ENCODE results near the gene ZNF296. TPM values are rescaled to one million over a fixed set of nuclear protein-coding genes. Genes with fewer than 3 reads are reported as not detected.

Gene ZNF296
- total and polyA plus RNA-seq, 2 of the 13 experiments (the other 11 are each of a cell fraction or from before 2014, with no cell fraction given) = 0.26 to 0.62 TPM

DNA sequence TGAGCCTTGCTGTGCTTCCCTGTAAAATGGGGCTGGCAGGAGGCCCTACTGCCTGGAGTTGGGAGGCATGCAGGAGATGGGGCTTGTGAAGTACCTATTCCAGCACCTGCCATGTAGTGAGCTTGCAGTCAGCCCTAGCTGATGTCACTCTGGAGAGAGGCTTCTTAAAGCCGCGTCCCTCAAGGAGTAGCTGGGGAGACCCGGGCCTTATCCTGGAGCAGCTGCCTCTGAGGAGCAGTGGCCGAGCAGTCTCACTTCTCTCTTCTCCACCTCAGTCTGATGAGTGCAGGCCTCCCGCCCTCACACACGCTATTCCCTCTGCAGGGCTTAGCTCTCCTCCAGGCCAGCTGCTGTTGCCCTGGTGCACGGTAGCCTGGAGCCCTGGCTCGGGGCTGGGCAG lies 19.4 kb downstream of the ZNF296 start:
- Histone ChIP-seq H3K27me3 (ENCODE audit: control insufficient read depth in 1 of 2, insufficient read depth in 2 of 2, low read length in 2 of 2) (no peaks in the 10 kb centered on the region), H3K4me3 (replicated peaks in 1 of 3; ENCODE audit: insufficient read depth in 1 of 3, low read depth in 2 of 3, low read length in 3 of 3) (no peak overlapping the region), H3K9me3 (ENCODE audit: low read length) (no peaks in the 10 kb centered on the region), H3K4me2 (ENCODE audit: low read depth, low read length) (no peak overlapping the region), H3K27ac (ENCODE audit: extremely low read length, insufficient read depth, low read length) (no peak overlapping the region), H3K36me3 (replicated peaks in 1 of 2; ENCODE audit: control insufficient read depth in 1 of 2, insufficient read depth in 2 of 2, low read length in 2 of 2) (peaks cover 64 to 92% of the 10 kb centered on the region in 2 experiments), H3K79me2 (ENCODE audit: insufficient read depth, low read length) (peaks cover 5% of the 10 kb centered on the region), H2AFZ (ENCODE audit: low read length) (no peak overlapping the region), H3K9ac (ENCODE audit: insufficient read depth, low read depth, low read length) (no peak overlapping the region), H3K4me1 (ENCODE audit: insufficient read depth, low read length) (no peaks in the 10 kb centered on the region), H4K20me1 (ENCODE audit: insufficient read depth, low read length) (peaks cover 8% of the 10 kb centered on the region; the same call in 1 of the 2 replicates)
- no TSS peak for BruUV-seq (replicated peaks)
- FAIRE-seq = no peak
- no peak for DNase-seq (ENCODE audit: low spot score)
- ChIA-PET POLR2A (interaction anchor here (1.0 to 1.2 kb wide), 2 partner anchors 18 to 20 kb away, joined by 3 to 5 read pairs; partner anchors contain the start of gene CLASRP), CTCF (ENCODE audit: low intra/inter-chr PET ratio, low total read pairs) (no interaction called here)
- WGBS (ENCODE audit: low lambda C conversion rate) = 98% methylated on average over 8 of the region's 8 CpGs
- in situ Hi-C loops (cut with HindIII; ENCODE audit: extremely low pct_ligation_motif_present, low pct_unique_long_range_greater_than_20kb) (no loop called here), intact Hi-C loops (cut with micrococcal nuclease; ENCODE audit: unreplicated experiment) (no loop called here)
- ATAC-seq = no peak
- TF ChIP-seq ZNF737 (CRISPR knock-in tag; IDR thresholded peaks at IDR 0.05; ENCODE audit: borderline replicate concordance) = no peak
- no peak for TF ChIP-seq KLF15 (CRISPR knock-in tag; IDR thresholded peaks at IDR 0.05; ENCODE audit: borderline replicate concordance)
- TF ChIP-seq, protein P1, sequence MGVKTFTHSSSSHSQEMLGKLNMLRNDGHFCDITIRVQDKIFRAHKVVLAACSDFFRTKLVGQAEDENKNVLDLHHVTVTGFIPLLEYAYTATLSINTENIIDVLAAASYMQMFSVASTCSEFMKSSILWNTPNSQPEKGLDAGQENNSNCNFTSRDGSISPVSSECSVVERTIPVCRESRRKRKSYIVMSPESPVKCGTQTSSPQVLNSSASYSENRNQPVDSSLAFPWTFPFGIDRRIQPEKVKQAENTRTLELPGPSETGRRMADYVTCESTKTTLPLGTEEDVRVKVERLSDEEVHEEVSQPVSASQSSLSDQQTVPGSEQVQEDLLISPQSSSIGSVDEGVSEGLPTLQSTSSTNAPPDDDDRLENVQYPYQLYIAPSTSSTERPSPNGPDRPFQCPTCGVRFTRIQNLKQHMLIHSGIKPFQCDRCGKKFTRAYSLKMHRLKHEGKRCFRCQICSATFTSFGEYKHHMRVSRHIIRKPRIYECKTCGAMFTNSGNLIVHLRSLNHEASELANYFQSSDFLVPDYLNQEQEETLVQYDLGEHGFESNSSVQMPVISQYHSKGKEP (CRISPR knock-in tag; IDR thresholded peaks at IDR 0.05) = no peak
- TF ChIP-seq PAF1 (CRISPR knock-in tag; IDR thresholded peaks at IDR 0.05) = no peak
- no peak for TF ChIP-seq ZNF761 (CRISPR knock-in tag; conservative IDR thresholded peaks at IDR 0.05)
- TF ChIP-seq ZNF589 (CRISPR knock-in tag; conservative IDR thresholded peaks at IDR 0.05) = no peak
- TF ChIP-seq, protein P2, sequence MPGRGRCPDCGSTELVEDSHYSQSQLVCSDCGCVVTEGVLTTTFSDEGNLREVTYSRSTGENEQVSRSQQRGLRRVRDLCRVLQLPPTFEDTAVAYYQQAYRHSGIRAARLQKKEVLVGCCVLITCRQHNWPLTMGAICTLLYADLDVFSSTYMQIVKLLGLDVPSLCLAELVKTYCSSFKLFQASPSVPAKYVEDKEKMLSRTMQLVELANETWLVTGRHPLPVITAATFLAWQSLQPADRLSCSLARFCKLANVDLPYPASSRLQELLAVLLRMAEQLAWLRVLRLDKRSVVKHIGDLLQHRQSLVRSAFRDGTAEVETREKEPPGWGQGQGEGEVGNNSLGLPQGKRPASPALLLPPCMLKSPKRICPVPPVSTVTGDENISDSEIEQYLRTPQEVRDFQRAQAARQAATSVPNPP (CRISPR knock-in tag; IDR thresholded peaks at IDR 0.05) = no peak
- TF ChIP-seq PCBP2 (optimal IDR thresholded peaks at IDR 0.05; ENCODE audit: low read depth, low read length, poor library complexity, severe bottlenecking) = no peak
- no peak for TF ChIP-seq NR2C2 (CRISPR knock-in tag; IDR thresholded peaks at IDR 0.05; ENCODE audit: borderline replicate concordance)
- no peak for TF ChIP-seq NCOR1 (IDR thresholded peaks at IDR 0.05; ENCODE audit: borderline replicate concordance, low read length)
- TF ChIP-seq, protein P3, sequence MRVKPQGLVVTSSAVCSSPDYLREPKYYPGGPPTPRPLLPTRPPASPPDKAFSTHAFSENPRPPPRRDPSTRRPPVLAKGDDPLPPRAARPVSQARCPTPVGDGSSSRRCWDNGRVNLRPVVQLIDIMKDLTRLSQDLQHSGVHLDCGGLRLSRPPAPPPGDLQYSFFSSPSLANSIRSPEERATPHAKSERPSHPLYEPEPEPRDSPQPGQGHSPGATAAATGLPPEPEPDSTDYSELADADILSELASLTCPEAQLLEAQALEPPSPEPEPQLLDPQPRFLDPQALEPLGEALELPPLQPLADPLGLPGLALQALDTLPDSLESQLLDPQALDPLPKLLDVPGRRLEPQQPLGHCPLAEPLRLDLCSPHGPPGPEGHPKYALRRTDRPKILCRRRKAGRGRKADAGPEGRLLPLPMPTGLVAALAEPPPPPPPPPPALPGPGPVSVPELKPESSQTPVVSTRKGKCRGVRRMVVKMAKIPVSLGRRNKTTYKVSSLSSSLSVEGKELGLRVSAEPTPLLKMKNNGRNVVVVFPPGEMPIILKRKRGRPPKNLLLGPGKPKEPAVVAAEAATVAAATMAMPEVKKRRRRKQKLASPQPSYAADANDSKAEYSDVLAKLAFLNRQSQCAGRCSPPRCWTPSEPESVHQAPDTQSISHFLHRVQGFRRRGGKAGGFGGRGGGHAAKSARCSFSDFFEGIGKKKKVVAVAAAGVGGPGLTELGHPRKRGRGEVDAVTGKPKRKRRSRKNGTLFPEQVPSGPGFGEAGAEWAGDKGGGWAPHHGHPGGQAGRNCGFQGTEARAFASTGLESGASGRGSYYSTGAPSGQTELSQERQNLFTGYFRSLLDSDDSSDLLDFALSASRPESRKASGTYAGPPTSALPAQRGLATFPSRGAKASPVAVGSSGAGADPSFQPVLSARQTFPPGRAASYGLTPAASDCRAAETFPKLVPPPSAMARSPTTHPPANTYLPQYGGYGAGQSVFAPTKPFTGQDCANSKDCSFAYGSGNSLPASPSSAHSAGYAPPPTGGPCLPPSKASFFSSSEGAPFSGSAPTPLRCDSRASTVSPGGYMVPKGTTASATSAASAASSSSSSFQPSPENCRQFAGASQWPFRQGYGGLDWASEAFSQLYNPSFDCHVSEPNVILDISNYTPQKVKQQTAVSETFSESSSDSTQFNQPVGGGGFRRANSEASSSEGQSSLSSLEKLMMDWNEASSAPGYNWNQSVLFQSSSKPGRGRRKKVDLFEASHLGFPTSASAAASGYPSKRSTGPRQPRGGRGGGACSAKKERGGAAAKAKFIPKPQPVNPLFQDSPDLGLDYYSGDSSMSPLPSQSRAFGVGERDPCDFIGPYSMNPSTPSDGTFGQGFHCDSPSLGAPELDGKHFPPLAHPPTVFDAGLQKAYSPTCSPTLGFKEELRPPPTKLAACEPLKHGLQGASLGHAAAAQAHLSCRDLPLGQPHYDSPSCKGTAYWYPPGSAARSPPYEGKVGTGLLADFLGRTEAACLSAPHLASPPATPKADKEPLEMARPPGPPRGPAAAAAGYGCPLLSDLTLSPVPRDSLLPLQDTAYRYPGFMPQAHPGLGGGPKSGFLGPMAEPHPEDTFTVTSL (CRISPR knock-in tag; IDR thresholded peaks at IDR 0.05; ENCODE audit: borderline replicate concordance) = no peak
- TF ChIP-seq ZIK1 (CRISPR knock-in tag; IDR thresholded peaks at IDR 0.05; ENCODE audit: borderline replicate concordance, low read depth) = no peak
- TF ChIP-seq CENPT (CRISPR knock-in tag; IDR thresholded peaks at IDR 0.05; ENCODE audit: low read depth) = no peak
- TF ChIP-seq CHCHD3 (CRISPR knock-in tag; IDR thresholded peaks at IDR 0.05) = no peak
- no peak for TF ChIP-seq ARNT2 (CRISPR knock-in tag; IDR thresholded peaks at IDR 0.05; ENCODE audit: low read depth)
- TF ChIP-seq KAT7 (CRISPR knock-in tag; IDR thresholded peaks at IDR 0.05; ENCODE audit: borderline replicate concordance) = no peak
